ENCODE results near the gene PQBP1.

DNA sequence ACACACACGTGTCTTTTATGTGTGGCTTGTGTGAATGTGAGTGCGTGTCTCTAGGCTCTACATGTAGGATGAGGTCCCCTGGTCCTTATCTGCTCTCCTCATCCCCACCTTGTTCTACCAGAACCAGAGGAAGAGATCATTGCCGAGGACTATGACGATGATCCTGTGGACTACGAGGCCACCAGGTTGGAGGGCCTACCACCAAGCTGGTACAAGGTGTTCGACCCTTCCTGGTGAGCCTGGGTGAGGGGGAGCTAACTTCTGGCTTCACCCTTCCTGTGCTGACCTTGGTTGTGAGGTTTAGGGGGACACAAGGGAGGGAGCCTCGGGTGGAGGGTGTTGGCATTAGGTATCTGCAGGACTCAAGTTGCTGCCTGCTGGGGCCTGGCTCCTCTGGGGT, 3.3 kb downstream of the PQBP1 start:
- no peak for TF ChIP-seq ZNF10 (CRISPR knock-in tag; IDR thresholded peaks at IDR 0.05; ENCODE audit: borderline replicate concordance, low read depth)
- TF ChIP-seq ATRX (CRISPR knock-in tag; IDR thresholded peaks at IDR 0.05; ENCODE audit: borderline replicate concordance) = no peak
